ENCODE measurements around the gene RPS10. TPM values are rescaled to one million over a fixed set of nuclear protein-coding genes. Genes with fewer than 3 reads are reported as not detected.

RPS10 gene
- total RNA-seq, 1 experiment from 2014 or later, result 1,644 TPM

DNA sequence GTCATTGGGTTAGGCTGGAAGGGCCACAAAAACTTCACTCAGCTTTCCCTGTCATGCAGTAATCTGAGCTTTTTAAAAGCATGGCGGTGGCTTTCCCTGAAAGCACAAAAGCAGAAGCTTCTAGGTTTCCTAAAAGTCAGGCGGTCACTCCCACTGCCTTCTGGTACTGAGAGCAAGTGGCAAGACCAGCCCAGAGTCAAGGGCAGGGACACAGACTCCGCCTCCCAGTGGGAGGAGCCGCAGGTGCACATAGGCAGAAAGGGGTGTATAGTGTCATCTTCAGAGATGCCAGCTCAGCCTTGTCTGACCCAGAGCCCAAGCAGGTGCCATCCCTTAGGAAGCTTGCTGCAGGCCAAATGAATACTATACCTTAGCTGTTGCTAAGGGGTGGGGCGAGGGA is 22.0 kb upstream of the RPS10 start:
- H3K4me1 Mint-ChIP-seq (ENCODE audit: insufficient read depth, unreplicated experiment), result no peaks in the 10 kb centered on the region
- ChIA-PET CTCF (interaction anchor here (0.6 to 5.1 kb wide), 3 partner anchors 12 to 759 kb away, joined by 3 to 22 read pairs (median 3); no protein-coding TSS in a partner anchor), POLR2A (no interaction called here)

GRCh38 chr6:34447386-34447785 is 21.5 kb upstream of the RPS10 start:
- TF ChIP-seq CTCF (IDR thresholded peaks at IDR 0.05; ENCODE audit: unreplicated experiment), result no peak
- no peaks in the 10 kb centered on the region for H3K27me3 Mint-ChIP-seq (ENCODE audit: insufficient read depth, unreplicated experiment)

More for the DNA sequence above, 22.0 kb upstream of the RPS10 start:
- DNase-seq (ENCODE audit: unreplicated experiment), result peak; percentile 27
- peaks cover 7% of the 10 kb centered on the region for H3K9me3 Mint-ChIP-seq (ENCODE audit: unreplicated experiment)
- H3K27ac Mint-ChIP-seq (ENCODE audit: low read depth, unreplicated experiment), result no peak overlapping the region
- no peaks in the 10 kb centered on the region for H3K27me3 Mint-ChIP-seq (ENCODE audit: insufficient read depth, unreplicated experiment)
- intact Hi-C loops (cut with micrococcal nuclease), result no loop called here
- no peak for TF ChIP-seq CTCF (IDR thresholded peaks at IDR 0.05; ENCODE audit: unreplicated experiment)
- no TSS peak for BruUV-seq (replicated peaks)
- H3K36me3 Mint-ChIP-seq (ENCODE audit: insufficient read depth, unreplicated experiment), result no peaks in the 10 kb centered on the region
- no peak overlapping the region for H3K4me3 Mint-ChIP-seq (ENCODE audit: unreplicated experiment)

DNA sequence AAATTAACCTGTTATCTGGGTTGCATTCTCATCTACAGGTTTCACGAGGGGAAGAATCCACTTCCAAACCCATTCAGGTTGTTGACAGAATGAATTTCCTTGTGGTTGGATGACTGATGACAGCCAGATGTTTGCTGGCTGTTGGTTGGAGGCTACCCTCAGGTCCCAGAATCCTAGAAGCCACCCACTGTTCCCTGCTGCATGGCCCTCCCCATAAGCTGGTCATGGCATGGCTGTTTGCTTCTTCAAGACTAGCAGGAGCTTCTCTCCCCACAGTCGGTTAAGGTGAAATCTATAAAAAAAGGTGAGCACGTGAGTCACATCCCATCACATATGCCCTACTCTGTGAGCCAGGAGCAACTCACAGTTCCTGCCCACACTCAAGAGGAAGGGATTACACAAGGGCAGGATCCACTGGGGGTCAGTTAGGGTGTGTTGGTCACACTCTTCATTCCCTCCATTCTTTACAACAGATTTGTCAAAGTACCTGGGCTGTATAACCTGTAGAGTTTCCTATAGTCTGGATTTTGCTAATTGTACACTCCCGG is 19.5 kb upstream of the RPS10 start:
- POLR2A ChIA-PET, result interaction anchor here (0.5 kb wide), 1 partner anchor 196 kb away, joined by 3 read pairs; no protein-coding TSS in a partner anchor

More at GRCh38 chr6:34447386-34447785, 21.5 kb upstream of the RPS10 start:
- H3K4me3 Mint-ChIP-seq (ENCODE audit: unreplicated experiment), result no peak overlapping the region
- intact Hi-C loops (cut with micrococcal nuclease), result no loop called here
- BruUV-seq (replicated peaks), result no TSS peak
- no peaks in the 10 kb centered on the region for H3K36me3 Mint-ChIP-seq (ENCODE audit: insufficient read depth, unreplicated experiment)
- no peaks in the 10 kb centered on the region for H3K4me1 Mint-ChIP-seq (ENCODE audit: insufficient read depth, unreplicated experiment)
- peaks cover 7% of the 10 kb centered on the region for H3K9me3 Mint-ChIP-seq (ENCODE audit: unreplicated experiment)
- no peak overlapping the region for H3K27ac Mint-ChIP-seq (ENCODE audit: low read depth, unreplicated experiment)
- CTCF ChIA-PET, result interaction anchor here (0.5 to 5.1 kb wide), 4 partner anchors 13 to 760 kb away, joined by 3 to 22 read pairs (median 3); no protein-coding TSS in a partner anchor
- POLR2A ChIA-PET, result no interaction called here
- no peak for DNase-seq (ENCODE audit: unreplicated experiment)

DNA sequence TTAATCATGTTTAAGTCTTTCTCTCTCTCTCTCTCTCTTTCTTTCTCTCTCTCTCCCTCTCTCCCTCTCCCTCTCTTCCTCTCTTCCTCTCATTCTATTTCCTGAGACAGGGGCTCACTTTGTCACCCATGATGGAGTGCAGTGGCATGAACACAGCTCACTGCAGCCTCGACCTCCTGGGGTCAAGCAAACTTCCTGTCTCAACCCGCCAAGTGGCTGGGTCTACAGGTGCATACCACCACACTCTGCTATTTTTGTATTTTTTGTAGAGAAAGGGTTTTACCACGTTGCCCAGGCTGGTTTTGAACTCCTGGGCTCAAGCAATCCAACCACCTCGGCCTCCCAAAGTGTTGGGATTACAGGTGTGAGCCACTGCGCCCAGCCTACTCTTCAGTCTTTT is 15.7 kb upstream of the RPS10 start:
- POLR2A ChIA-PET, result no interaction called here
- no peaks in the 10 kb centered on the region for H3K36me3 Mint-ChIP-seq (ENCODE audit: insufficient read depth, unreplicated experiment)
- H3K27ac Mint-ChIP-seq (ENCODE audit: low read depth, unreplicated experiment), result no peak overlapping the region
- H3K4me1 Mint-ChIP-seq (ENCODE audit: insufficient read depth, unreplicated experiment), result no peaks in the 10 kb centered on the region
- intact Hi-C loops (cut with micrococcal nuclease), result no loop called here
- CTCF ChIA-PET, result interaction anchor here (0.6 to 0.7 kb wide), 2 partner anchors 20 to 115 kb away, joined by 3 to 5 read pairs; no protein-coding TSS in a partner anchor
- no peak overlapping the region for H3K4me3 Mint-ChIP-seq (ENCODE audit: unreplicated experiment)
- TF ChIP-seq CTCF (IDR thresholded peaks at IDR 0.05; ENCODE audit: unreplicated experiment), result no peak
- DNase-seq (ENCODE audit: unreplicated experiment), result no peak
- H3K9me3 Mint-ChIP-seq (ENCODE audit: unreplicated experiment), result peaks cover 9% of the 10 kb centered on the region
- H3K27me3 Mint-ChIP-seq (ENCODE audit: insufficient read depth, unreplicated experiment), result no peaks in the 10 kb centered on the region
- no TSS peak for BruUV-seq (replicated peaks)

More for the DNA sequence above, 19.5 kb upstream of the RPS10 start:
- CTCF ChIA-PET, result interaction anchor here (0.6 to 5.1 kb wide), 2 partner anchors 15 to 250 kb away, joined by 3 to 22 read pairs; no protein-coding TSS in a partner anchor
- H3K4me3 Mint-ChIP-seq (ENCODE audit: unreplicated experiment), result no peak overlapping the region
- no TSS peak for BruUV-seq (replicated peaks)
- TF ChIP-seq CTCF (IDR thresholded peaks at IDR 0.05; ENCODE audit: unreplicated experiment), result no peak
- no peaks in the 10 kb centered on the region for H3K4me1 Mint-ChIP-seq (ENCODE audit: insufficient read depth, unreplicated experiment)
- H3K27me3 Mint-ChIP-seq (ENCODE audit: insufficient read depth, unreplicated experiment), result no peaks in the 10 kb centered on the region
- no peaks in the 10 kb centered on the region for H3K36me3 Mint-ChIP-seq (ENCODE audit: insufficient read depth, unreplicated experiment)
- no peaks in the 10 kb centered on the region for H3K9me3 Mint-ChIP-seq (ENCODE audit: unreplicated experiment)
- peak; percentile 32 for DNase-seq (ENCODE audit: unreplicated experiment)
- no peak overlapping the region for H3K27ac Mint-ChIP-seq (ENCODE audit: low read depth, unreplicated experiment)
- intact Hi-C loops (cut with micrococcal nuclease), result no loop called here
